Breast epithelium (tissue), 3 donors: Measurements from ENCODE around the gene PDK2.

ENCODE experiments used
- POLR2A ChIP-seq: fragments of 450-650 bp; IDR thresholded peaks from one replicate; pipeline ENCODE4 v1.6.1; 2016; ENCODE audit warnings: antibody characterized with exemption, mild to moderate bottlenecking, moderate library complexity
- TF ChIP-seq, protein P1 (sequence below), 3 donors: fragments of 450-650 bp; IDR thresholded peaks; one replicate each; pipeline ENCODE4 v1.5.1; 2016 to 2017; ENCODE audit warnings: antibody characterized with exemption in 3 of 3, mild to moderate bottlenecking in 3 of 3, moderate library complexity in 3 of 3

DNA sequence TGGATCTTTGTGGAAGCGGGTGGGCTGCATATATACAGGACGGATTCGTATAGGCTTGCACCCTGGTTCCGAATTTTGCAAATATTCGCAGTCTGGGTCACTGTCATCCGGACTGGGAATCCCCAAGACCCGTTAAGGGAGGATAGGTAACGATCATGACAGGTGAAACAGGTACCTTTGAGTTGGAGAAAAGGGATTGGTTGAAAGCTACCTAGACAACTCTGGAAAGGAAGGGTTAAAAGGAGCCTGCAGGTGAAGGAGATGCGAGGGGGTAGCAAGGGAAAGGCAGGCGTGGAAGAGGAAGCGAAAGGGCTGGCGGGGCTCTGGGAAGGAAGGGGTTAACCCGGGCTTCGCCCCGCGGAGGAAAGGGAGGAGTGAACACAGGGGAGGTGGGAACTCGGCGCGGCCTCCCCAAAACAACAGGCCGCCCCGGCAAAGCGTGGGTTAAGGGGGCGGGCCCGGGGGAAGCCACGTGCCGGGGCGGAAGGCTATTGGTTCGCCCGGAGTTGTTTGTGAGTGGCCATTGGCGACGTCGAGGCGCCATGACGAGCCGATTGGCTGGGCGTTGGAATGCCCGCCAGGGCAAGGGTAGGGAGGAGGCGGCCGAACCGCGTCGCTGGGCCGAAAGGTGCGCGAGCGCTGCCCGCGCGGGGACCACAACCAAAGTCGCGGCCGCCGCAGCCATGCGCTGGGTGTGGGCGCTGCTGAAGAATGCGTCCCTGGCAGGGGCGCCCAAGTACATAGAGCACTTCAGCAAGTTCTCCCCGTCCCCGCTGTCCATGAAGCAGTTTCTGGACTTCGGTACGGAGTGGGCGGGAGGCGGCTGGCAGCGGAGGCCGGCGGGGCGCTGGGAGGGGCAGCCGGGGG lies at the start of gene PDK2:
- no peak for TF ChIP-seq POLR2A
- TF ChIP-seq, protein P1, sequence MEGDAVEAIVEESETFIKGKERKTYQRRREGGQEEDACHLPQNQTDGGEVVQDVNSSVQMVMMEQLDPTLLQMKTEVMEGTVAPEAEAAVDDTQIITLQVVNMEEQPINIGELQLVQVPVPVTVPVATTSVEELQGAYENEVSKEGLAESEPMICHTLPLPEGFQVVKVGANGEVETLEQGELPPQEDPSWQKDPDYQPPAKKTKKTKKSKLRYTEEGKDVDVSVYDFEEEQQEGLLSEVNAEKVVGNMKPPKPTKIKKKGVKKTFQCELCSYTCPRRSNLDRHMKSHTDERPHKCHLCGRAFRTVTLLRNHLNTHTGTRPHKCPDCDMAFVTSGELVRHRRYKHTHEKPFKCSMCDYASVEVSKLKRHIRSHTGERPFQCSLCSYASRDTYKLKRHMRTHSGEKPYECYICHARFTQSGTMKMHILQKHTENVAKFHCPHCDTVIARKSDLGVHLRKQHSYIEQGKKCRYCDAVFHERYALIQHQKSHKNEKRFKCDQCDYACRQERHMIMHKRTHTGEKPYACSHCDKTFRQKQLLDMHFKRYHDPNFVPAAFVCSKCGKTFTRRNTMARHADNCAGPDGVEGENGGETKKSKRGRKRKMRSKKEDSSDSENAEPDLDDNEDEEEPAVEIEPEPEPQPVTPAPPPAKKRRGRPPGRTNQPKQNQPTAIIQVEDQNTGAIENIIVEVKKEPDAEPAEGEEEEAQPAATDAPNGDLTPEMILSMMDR (IDR thresholded peaks at IDR 0.05): no peak
